HG02938 (cell line): ENCODE measurements around the gene AQP12B.

ENCODE experiments used
- ATAC-seq: cut with Tn5 transposase; IDR thresholded peaks from one replicate; pipeline ENCODE4 v1.9.1; 2021; ENCODE audit warnings: mild to moderate bottlenecking, moderate library complexity; ENCODE audit not compliant: unreplicated experiment

AQP12B gene

GRCh38 chr2:240718896-240719490, 36.3 kb upstream of the AQP12B start:
- no peak for ATAC-seq

DNA sequence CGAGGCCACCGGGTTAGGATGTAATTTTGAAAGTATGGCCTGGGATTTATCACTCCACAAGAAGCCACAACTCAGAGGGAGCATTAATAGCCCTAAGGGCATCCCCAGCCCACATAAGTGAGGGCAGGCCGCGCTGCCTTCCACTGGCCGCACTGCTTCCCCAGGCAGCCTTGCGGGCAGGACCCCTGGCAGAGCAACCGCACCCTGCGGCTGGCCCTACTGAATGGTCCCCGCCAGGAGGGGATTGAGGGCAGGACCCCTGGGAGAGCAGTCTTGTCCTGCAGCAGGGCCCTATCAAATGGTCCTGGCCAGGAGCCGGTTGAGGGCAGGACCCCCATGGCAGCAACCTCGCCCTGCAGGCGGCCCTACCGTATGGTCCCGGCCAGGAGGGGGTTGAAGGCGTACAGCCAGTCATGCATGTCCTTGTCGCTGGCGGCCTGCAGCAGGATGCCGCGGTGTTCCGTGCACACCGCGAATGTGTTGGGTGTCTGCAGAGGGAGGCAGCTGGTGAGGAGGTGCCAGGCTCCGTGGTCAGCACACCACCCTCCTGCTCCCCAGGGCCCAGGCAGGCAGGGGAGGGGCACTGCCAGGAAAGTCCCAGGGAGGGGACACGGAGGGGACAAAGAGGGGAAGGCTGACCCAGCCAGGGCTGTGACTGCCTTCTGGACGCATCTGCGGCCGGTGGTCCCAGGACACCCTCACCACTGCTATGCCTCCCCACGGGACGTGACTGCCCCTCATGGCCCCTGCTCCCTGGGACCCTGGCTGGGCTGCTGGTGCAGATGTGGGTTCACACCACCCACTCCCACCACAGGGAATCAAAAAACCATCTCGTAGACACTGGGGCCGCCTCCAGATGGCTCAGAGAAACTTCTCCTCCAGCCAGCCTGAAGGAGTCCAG, 35.2 kb upstream of the AQP12B start:
- no peak for ATAC-seq

DNA sequence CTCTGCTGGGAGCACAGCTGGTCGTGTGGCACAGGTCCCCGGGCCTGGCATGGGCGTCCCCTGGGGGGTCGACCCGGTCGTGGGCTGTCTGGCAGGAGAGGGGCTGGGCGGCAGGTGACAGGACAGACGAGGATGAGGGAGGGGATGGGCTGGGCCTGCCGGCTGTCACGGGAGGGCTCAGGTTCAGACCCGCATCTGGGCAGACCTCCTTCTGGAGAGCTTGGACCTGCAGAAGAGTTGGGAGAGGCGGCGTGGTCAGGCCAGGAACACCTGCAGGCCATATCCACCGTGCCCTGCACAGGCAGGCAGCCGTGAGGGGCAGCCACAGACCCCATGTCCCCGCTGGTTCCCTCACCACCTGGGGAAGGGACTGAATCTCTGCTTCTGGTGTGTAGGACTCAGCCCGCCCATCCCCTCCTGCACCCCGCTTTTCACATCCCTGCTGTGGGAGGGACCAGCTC, 34.5 kb upstream of the AQP12B start:
- no peak for ATAC-seq

DNA sequence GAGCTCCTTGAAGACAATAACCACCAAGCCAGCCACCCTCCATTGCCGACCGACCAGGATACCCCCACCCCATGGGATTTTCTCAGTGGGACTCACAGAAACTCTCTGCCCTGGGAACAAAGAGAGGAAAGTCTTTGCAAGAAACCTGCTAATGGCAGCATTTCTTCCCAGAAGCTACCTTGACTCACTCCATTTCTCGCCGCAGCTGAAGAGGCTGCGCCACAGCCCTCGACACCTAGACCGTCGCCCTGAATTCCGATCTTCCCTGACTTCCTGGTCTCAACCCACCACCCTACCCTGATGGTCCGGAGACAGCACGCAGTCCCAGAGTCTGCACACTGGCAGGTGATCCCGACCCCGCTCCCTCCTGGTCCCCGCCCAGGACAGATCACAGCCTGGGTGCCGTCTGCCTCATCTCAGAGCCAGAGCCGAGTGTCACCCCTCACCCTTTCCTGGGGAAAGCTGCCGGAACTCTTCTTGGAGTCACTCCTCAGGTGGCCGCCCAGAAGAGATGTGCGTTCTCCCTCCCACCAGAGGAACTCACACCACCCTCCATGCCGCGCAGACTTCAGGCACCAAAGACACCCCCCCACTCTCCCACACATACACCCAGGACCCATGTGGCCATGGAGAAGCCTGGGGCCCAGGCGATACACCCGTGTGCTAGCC, 33.6 kb upstream of the AQP12B start:
- ATAC-seq = no peak

DNA sequence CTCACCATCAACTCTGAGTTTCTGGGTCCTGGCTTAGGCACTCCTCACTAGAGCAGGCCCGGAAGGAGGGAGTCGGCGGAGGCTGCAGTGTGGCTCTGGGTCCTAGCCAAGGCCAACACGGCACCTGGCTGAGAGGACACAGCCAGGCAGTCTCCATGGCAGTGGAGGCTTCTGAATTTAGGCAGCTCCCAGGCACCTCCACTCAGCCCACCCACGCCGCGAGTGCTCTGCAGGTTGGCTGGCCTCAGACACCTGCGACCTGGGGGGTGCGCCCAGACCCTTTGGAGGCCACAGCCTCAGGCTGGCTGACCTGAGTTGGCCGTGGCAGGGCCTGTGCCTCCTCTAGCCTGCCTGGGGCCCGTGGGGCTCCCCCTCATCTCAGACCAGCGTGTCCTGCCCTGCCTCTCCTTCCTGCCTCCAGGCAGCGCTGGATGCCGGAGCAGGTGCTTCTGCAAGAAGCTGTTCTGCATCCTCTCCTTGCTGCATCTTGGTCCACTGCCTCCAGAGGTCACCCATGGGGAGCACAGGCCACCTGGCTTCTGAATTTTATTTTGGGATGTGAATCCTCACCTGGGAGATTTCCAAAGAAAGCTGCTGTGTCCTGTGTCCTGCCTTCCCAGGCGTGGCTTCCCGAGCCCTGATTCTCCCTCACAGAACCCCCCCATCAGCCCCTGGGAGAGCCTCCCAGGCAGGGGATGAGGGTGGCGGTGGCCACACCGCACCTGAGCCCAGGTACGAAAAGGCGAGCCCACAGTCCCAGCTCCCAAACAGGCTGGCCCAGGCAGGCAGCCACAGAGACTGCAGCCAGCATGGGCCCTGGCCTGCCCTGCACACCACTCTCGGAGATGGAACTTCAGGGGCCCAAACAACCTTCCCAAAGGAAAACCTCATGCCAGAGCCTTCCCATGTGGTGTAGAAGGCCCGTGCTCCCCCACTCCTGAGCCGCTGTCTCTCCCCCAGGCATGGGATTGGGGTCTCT, 32.4 kb upstream of the AQP12B start:
- no peak for ATAC-seq

- ATAC-seq = no peak
Measured at GRCh38 chr2:240713928-240714746, 31.5 kb upstream of the AQP12B start.

GRCh38 chr2:240713071-240713927, 30.6 kb upstream of the AQP12B start:
- ATAC-seq = no peak

DNA sequence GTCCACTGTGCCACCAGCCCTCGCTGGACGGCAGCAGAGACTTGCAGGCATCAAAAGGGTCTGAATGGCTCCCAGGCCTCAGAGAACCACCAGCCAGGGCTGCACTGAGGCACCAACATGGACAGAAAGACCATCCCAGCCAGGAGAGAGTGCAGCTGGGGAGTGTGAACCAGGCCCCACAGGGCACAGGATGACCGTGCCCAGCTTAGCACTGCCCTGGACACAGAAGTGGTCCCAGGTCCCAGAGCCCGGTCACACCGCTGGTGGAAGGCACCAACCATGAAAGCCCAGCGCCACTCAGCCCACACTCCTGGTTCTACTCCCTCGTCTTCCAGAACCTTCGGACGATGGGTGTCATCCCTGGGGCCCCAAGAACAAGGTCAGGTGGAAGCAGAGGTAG, 29.4 kb upstream of the AQP12B start:
- ATAC-seq = no peak

- no peak for ATAC-seq
Measured at GRCh38 chr2:240711701-240712100, 29.0 kb upstream of the AQP12B start.

- ATAC-seq = no peak
Measured at GRCh38 chr2:240711296-240711695, 28.6 kb upstream of the AQP12B start.

DNA sequence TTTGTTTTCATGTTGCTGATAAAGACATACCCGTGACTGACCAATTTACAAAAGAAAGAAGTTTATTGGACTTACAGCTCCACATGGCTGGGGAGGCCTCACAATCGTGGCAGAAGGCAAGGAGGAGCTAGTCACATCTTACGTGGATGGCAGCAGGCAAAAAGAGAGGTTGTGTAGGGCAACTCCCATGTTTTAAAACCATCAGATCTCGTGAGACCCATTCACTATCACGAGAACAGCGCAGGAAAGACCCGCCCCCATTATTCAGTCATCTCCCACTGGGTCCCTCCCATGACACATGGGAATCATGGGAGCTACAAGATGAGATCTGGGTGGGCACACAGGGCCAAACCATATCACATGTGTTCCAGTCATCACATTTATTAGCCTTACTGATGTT, 25.8 kb upstream of the AQP12B start:
- ATAC-seq = no peak

GRCh38 chr2:240707821-240708220, 25.1 kb upstream of the AQP12B start:
- no peak for ATAC-seq

DNA sequence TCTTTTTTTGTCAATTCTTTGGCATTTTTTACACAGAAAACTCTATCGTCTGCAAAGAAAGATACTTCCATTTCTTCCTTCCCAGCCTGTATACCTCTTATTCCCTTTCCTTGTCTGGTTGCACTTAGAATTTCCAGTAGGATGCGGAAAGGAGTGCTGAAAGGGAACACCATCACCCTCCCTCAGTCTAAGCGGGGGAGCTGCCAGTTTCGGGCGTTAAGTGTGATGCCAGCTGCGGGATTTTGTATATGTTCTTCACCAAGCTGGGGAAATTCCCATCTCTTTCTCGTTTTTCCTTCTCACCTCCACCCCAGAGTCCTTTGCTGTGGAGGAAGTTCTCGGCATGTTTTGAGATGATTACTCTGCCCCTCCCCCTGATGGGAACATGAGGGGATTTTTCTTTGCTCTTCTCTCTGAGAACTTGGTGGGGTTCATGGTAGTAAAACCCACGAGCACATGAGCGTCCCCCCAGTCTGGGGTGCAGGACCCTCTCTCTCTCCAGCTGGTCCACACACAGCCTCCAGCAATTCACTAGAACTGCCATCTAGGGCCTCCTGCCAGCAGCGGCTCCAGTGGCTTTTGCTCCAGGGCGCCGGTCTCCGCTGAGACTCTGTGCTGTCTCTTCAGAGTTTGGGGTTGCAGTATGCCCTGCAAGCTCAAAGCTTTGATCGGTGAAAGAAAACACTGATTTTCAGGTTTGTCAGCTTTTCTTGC, 24.5 kb upstream of the AQP12B start:
- no peak for ATAC-seq

- ATAC-seq = no peak
Measured at GRCh38 chr2:240705204-240705791, 22.6 kb upstream of the AQP12B start.

DNA sequence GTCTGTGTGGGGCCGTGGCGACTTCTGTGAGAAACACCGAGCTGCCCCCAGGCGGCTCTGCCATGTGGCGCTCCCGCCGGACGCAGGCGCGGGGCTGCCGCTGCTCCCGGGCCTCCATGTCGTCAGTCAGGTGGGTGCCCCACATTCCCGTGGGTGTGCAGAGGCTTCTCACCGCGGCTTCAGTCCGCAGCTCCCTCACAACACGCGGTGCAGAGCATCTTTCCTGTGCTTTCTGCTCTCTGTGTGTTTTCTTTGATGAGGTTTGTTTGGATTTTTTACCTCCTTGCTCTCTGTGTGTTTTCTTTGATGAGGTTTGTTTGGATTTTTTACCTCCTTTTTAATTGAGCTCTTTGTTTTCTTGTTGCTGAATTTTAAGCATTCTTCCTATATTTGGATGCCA, 22.0 kb upstream of the AQP12B start:
- no peak for ATAC-seq

DNA sequence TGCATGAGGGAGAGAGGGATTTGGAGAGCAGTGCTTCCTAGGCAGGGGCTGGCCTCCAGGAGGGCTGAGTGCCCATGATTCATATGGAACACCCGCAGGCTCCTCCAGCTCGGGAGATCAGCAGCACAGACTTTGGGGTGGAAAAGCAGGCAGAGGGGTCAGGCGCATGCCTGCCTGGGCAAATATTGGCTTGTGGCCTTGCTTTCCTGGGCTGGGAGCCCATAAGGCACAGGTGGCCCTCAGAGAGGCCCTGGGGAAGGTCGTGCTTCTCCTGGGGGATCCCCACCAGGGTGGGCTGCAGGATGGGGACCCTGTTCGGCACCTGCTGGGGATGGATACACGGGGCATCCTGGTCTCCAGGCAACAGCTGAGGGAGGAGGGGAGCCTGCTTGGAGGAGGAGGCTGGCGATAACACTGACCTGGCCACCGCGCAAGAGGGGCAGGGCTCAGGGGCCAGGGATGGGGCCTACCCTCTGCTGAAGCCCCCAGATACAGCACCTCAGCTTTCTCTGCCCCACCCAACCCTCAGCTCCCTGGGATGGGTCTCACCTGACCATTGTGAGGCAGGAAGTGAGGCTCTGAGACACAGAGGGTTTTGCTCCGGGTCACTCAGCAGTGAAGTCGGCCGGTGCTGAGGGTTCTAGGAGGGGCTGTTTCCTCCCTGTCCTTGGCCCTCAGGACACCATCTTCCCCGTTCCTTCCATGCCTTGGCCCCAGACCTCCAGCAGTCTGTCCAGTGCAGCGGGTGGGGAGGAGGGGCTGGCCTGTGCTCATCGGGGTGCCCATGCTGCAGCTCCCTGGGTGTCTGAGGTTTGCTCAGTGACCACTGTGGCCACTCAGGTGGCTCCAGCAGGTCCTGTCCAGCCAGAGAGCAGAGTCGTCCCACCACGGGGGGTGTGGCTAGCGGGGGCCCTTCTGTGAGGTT, 21.0 kb upstream of the AQP12B start:
- no peak for ATAC-seq

GRCh38 chr2:240702640-240703011, 19.9 kb upstream of the AQP12B start:
- no peak for ATAC-seq
